GM19035 (cell line): ENCODE data around the gene AKAP10.
A peak's percentile ranks its signal among the peaks of the same experiment; 100 is the strongest.
"Not testable (repeated sequence)": the region's sequence is repeated elsewhere in the genome, so short reads cannot be mapped to it uniquely, and the experiment has no call there.

ENCODE experiments used
- ATAC-seq: cut with Tn5 transposase; IDR thresholded peaks from one replicate; pipeline ENCODE4 v1.9.1; 2021; ENCODE audit not compliant: unreplicated experiment

The AKAP10 gene, protein sequence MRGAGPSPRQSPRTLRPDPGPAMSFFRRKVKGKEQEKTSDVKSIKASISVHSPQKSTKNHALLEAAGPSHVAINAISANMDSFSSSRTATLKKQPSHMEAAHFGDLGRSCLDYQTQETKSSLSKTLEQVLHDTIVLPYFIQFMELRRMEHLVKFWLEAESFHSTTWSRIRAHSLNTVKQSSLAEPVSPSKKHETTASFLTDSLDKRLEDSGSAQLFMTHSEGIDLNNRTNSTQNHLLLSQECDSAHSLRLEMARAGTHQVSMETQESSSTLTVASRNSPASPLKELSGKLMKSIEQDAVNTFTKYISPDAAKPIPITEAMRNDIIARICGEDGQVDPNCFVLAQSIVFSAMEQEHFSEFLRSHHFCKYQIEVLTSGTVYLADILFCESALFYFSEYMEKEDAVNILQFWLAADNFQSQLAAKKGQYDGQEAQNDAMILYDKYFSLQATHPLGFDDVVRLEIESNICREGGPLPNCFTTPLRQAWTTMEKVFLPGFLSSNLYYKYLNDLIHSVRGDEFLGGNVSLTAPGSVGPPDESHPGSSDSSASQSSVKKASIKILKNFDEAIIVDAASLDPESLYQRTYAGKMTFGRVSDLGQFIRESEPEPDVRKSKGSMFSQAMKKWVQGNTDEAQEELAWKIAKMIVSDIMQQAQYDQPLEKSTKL

DNA sequence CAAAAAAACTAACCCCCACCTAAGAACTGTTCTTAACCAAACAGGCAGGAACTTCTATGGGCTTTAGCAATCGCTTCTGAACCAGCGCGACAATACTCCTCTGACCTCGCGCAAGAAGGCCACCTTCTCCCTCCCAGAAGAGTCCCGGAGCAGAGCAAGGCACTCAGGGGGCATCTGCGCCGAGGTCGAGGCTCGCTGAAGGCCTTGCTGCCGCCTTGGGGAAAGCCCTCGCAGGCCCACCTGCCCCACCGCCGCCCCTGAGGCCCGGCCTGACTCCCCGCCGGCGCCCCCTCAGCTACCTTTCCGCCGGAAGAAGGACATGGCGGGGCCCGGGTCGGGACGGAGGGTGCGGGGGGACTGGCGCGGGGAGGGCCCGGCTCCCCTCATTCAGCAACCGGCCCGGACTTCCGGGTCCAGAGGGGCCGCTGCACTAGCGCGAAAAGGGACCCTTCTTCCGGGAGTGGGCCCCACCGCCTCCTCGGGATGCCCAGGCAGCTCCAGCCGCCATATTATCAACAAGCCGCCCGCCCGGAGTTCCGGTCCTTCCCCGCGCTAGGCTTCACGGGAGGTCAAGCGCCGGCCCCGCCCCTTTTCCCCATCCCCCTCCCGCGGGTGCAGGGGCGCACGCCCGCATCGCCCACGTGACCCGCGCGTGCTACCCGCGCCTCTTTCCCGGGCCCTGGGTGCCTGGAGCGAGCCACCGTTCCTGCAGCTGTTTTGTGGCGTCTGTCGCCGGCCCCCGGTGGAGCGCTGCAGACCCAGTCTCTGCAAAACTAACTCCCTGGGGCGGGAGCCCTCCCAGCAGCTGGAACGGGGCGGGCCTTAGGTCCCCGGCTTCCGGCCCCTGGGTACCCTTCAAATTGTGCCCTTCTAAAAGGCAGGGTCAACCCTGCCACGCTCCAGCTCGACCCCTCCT, at the start of gene AKAP10:
Gene AKAP10, minus strand, starts transcription at position 536 of the 916 bp plus-strand sequence. Its CDS starts 149 bp downstream, at position 387.
- ATAC-seq = peak; percentile 87

DNA sequence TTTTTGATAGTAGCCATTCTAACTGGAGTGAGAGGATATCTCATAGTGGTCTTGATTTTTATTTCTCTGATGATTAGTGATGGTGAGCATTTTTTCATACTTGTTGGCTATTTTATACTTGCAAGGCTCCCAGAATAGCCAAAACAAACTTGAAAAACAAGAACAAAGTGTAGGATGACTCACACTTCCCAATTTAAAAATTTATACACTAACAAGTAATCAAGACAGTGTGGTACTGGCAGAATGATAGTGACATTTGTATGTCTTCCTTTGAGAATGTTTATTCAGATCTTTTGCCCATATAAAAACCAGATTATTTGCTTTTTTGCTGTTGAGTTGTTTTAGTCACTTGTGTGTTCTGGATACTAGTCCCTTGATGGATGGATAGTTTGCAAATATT, 49.3 kb upstream of the AKAP10 start:
- no peak for ATAC-seq

DNA sequence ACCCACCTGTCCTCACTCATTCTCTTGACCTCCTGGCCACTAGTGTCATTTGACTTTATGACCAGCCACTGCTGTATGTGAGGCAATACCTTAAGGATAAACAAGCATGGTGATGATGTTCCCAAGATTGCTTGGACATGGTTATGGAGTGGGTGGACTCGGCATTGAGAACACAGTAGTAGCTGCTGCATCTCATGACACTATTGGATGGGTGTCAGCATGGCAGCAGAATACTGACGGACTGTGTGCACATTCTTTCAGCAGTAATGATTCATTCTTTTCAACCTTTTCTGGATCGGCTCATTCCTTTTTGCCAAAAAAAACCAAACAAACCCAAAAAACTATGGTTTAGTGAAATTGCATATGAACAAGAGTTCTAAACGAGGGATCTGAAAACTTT, 45.1 kb upstream of the AKAP10 start:
- ATAC-seq = no peak

DNA sequence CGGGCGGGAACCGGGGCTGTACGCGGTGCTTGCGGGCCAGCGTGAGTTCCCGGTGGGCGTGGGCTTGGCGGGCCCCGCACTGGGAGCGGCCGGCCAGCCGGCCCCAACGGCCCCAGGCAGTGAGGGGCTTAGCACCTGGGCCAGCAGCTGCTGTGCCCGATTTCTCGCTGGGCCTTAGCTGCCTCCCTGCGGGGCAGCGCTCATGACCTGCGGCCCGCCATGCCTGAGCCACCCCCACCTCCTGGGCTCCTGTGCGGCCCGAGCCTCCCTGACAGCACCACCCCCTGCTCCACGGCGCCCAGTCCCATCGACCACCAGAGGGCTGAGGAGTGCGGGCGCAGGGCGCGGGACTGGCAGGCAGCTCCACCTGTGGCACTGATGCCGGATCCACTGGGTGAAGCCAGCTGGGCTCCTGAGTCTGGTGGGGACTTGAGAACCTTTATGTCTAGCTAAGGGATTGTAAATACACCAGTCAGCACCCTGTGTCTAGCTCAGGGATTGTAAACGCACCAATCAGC, 38.9 kb upstream of the AKAP10 start:
- ATAC-seq = not testable (repeated sequence)

DNA sequence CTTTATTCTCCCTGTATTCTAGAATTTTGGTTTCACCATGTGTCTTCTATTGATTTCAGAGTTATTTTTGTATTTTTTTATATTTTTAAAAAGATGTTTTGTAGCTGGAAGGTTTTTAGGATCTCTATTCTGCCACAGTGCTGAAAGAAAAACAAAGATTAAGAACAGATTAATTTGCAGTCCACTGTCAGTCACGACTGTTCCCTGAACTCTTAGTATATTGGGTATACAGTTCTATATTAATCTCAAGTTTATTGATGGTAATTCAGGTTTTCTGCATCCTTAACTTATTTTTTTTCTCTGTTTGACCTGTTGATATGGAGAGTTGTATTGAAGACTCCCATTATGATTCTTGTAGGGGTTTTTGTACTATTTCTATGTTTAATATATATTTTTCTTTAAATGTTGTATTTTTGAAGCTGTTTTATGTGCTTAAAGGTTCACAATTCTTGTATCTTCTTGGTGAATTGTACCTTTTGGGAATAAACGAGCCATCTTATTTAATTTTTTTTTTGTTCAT, 34.4 kb upstream of the AKAP10 start:
- ATAC-seq = no peak

DNA sequence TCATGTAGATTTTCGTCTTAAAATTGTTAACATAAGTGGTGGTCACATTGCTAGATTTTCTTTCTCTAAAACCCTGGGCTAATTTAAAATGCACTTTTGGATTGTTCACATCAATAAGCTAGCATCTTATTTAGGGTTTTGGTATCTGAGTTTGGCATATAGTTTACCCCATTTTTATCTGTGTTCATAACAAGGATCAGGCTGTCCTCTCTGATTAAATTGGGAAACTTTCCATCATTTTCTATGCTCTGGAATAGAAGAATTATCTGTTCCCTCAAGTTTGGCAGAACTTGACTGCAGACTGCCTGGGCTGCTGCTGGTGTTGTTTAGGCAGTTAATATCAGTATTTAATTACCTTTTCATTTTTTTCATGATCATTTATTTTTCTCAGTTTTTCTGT, 33.3 kb upstream of the AKAP10 start:
- ATAC-seq = no peak

DNA sequence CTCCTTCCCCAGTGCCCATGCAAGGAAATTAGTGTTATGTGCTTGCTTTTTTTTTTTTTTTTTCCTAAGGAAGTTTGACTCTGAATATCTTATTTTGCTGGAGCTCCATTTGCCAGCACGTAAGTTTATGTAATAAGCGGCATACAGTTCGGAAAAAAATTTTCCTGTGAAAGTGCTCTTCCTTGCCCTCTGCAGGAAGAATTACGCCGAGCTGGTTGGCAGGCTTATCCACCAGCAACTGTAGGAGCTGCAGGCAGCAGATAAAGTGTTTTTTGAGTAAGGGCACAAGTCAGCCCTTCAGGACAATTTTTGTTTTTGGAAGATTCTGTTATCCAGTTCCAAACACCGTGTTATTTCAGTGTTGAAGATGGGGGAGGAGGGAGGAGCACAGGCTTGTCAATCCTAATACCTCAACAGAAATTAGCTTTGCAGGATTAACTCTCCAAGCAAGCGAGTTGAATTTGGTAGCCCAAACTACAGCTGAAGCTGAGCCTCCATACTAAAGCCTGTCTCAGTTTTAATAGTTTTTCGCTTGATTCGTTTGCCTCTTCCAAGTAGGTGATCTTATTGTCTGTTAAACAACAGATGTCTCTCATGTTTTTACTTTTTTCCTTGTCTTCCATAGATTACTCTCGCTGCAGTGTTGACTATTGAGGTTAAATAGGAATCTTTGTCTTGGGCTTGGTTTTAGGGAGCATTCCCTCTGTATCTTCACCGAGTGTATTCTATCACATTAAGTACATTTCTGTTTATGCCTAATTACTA, 32.7 kb upstream of the AKAP10 start:
- no peak for ATAC-seq

DNA sequence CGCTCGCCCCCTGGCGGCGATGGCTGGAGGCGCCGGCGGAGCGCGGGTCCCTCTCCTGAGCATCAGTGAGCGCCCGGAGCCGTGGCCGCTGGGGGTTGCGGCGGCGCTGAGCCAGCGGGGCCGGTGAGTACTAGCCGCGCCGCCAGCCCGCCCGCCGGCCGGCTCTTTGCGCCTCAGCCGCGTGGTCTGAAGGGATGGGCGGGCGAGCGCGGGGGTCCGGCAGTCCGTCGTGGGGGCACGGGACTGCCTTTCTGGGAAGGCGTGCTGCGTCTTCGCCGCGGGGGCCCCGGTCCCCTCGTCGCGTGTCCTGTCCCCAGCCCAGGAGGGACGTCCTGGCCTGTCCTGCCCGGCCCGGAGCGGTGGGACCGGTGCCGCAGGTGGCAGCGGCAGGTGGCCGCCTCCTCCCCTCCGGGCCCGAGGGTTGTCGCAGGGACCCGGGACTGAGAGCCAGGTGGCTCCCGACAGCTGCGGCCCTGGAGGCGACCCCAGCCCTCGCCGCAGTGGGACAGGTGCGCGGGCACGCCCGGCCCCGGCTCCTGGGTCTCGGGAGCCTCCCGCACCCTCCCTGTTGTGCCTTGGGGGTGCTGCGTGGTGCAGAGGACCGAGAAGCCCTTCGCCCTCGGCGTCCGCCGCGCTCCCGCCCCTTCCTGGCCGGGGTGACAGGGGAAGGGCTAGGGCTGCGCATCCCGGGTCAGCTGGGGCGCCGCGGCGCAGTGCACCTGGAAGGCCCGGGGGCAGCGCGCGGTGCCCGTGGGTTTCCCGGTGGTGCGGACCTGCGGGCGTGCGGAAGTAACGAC, 31.9 kb upstream of the AKAP10 start, which contains the start of gene SPECC1:
Gene SPECC1, plus strand, starts transcription at position 58 of the 797 bp plus-strand sequence. CDS start 87,293 bp downstream, outside the sequence.
- peak; percentile 94 for ATAC-seq

DNA sequence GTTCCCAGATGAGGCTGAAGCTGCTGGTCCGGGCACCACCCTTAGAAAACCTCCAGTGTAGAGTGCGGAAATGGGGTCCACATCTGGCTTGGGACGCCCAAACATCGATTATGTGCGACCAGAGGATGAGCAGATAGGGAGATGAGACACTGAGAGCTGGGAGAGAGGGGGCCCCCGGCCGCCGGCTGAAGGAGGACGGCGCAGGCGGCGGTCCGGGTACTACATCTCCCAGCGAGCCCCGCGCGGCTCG, 31.3 kb upstream of the AKAP10 start:
- no peak for ATAC-seq

DNA sequence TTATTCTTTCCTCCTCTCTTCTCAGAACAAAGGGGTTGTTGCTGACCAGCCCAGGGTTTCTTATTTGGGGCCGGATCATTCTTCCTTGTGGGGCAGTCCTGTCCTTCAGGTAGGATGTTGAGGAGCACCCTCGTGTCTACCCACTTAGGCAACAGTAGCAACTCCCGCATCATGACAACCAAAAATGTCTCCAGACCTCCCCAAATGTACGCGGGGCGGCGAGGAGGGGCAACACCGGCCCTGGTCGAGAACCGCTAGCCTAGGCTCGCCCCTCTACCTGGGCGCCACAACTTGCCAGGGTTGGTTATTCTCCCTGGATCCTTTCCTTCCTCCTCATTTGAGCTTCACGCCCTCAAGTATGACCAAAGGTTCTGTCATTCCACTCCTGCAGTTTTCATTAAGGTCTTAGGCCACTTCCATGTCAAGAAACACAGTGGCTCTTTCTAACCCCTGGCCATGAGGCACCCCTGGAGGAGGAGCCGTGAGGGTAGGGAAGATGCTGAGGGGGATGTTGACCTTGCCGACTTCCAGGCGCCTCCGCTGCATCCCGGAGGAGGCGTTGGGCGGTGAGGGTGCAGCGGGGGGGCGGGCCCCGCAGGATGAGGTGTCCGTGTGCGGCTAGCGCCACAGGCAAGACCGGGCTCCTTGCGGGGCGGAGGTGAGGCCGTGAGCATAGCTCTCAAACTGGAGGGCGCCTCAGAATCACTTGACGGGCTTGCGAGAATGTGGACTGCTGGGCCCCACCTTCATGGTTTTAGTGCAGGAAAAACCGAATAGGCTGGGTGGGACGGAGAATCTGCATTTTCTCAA, 30.8 kb upstream of the AKAP10 start:
- ATAC-seq = peak; percentile 19

DNA sequence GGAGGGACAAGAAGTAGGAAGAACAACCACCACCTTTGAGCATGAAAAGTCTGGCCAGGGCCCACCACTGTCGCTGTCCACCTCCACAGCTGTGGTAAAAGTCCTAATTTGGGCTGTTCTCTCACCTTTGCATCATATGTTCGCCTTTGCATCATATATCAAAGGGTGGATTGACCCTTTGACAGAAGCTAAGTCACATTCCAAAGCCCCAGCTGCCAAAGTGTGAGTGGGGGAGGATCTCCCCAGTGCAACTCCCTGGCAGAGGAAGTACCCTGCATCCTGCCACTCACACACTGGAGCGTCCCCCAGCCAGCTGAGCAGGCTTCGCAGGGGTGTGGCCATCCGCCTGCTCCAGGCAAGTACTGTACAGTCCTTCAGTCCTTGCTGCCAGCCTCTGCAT, 18.9 kb upstream of the AKAP10 start:
- ATAC-seq = no peak

DNA sequence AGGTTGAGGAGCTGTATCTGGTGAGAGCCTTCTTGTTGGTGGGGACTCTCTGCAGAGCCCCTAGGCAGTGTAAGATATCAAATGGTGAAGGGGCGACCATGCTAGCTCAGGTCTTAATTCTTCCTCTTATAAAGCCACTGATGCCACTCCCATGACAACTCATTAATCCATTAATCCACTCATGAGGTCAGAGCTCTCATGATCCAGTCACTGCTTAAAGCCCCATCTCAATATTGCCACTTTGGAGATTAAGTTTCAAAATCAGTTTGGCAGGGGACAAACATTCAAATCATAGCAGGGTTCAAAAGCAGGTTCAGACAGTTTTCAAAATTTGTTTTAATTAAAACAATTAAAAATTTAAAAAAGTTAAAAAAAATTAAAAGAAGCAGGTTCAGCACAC, 18.5 kb upstream of the AKAP10 start:
- ATAC-seq = no peak

DNA sequence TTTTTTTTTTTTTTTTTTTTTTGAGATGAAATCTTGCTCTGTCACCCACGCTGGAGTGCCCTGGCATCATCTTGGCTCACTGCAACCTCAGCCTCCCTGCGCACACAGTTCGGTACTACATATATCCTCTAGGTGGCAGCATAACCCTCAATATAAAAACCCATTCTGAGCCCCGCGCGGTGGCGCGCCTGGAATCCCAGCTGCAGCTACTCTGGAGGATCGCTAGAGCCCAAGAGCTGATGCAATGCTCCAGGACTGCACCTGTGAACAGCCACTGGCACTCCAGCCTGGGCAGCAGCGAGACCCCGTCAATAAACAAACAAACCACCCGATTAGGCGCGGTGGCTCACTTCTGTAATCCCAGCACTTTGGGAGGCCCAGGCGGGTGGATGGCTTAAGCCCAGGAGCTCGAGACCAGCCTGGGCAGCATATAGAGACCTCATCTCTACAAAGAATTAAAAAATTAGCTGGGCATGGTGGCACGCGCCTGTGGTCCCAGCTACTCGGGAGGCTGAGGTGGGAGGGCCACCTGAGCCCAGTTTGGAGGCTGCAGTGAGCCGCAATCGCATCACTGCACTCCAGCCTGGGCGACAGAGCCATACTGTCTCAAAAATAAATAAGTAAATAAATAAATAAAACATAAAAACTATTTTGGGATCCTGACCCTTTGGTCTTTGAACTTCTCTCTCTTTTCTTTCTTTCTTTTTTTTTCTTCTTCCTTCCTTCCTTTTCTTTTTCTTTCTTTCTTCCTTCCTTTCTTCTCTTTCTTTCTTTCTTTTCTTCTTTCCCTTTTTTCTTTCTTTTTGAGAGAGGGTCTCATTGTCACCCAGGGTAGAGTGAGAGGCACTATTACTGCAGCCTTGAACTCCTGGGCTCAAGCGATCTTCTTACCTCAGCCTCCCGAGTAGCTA, 15.4 kb upstream of the AKAP10 start:
- peak; percentile 79 for ATAC-seq

DNA sequence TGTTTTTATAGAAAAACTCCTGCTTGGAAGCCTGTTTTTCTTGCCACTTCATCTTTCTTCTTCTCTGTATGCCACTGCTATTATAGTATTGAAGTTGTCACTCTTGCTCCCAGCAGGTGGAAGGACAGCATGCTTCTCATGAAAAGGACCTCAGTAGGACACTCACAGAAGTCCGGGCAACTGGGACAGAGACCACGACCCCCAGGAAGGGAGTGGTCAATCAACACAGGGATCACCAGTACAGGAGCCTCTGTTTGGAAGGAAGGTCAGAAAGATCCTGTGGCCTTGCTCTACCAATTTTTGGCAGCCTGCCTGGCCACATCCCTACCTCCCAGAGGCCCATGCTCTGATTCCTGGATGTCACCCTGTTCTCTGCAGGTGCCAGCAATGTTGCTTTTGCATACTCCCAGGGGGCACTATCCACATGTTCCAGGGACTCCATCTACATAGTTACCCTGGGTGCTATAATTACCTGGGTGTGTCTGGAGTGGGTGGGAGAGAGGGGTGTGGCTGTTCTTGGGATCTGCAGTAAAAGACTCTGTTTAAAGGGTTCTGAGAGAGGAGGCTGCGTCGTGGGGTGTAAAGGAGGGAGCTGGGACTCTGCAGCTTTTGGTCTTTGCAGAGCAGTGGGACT, 13.7 kb upstream of the AKAP10 start:
- ATAC-seq = no peak

DNA sequence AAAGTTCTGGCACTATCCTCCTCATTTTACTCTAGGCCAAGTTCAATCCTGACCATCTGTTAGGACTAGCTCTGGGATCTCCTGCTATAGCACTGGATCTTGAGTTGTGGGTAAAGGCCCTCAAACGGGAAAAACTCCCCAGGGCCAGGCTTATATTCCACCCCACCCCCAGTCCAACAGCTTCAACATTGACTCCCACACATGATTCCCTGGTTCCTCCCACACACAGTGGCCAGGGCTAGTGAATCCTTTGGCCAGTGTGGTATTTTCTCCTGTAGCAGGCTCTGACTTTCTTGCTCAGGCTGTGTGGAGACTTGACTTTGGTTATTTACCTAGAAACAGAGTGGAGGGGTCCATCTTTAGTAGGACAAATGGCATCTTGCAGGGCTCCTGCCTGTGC, 10.3 kb upstream of the AKAP10 start:
- no peak for ATAC-seq

DNA sequence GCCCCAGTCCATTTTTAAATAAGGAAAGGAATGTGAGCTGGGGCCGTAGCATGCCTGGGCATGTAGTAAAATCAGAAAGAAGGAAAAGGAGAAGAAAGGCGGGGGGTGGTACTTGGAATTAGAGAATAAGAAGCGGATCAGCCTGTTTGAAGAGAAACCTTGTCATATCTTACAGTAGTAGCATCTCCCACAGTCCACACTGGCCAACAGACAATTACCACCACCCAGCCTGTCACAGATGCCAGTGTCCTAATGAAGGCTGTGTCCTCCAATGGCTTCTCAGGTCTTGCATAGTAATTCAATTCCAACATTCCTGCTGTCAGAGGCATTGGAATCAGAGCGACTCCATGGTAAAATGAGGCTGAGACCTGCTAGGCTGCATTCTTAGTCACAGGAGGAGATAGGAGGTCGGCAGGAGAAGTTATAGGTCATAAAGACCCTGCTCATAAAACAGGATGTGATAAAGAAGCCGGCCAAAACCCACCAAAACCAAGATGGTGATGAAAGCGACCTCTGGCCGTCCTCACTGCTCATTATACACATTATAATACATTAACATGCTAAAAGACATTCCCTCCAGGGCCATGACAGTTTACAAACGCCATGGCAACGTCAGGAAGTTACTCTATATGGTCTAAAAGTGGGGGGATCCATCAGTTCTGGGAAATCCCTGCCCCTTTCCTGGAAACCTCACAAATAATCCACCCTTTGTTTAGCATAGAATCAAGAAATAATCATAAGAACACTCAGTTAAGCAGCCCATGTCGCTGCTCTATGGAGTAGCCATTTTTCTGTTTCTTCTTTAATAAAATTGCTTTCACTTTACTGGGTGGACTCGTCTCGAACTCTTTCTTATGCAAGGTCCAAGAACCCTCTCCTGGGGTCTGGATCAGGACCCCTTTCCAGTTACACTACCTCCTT, 9.6 kb upstream of the AKAP10 start:
- no peak for ATAC-seq
